Neuronal stem cell (in vitro differentiated cells): Measurements from ENCODE around the gene NLRP11.

Experiments
- DNase-seq: peaks from one replicate; pipeline ENCODE4 v3.0.0-alpha.2; 2013; ENCODE audit warnings: low spot score
- H2AFZ ChIP-seq: one replicate; pipeline ENCODE4 v1.6.1; 2013; ENCODE audit warnings: mild to moderate bottlenecking, low read length, inconsistent platforms
- H2AK5ac ChIP-seq: 2 replicates; pipeline ENCODE4 v1.6.1; 2013; ENCODE audit warnings: low read depth, mild to moderate bottlenecking, inconsistent platforms, low read length, moderate library complexity, mixed read lengths
- H2BK120ac ChIP-seq: 2 replicates; pipeline ENCODE4 v1.6.1; 2013; ENCODE audit warnings: low read depth, mild to moderate bottlenecking, inconsistent platforms, low read length, moderate library complexity, mixed read lengths
- H2BK12ac ChIP-seq: one replicate; pipeline ENCODE4 v1.6.1; 2013; ENCODE audit warnings: low read length, inconsistent platforms
- H2BK15ac ChIP-seq: 2 replicates; pipeline ENCODE4 v1.6.1; 2013; ENCODE audit warnings: mild to moderate bottlenecking, low read length, inconsistent platforms, mixed read lengths
- H2BK5ac ChIP-seq: one replicate; pipeline ENCODE4 v1.6.1; 2013; ENCODE audit warnings: inconsistent platforms, mild to moderate bottlenecking, low read length, moderate library complexity
- H3K14ac ChIP-seq: one replicate; pipeline ENCODE4 v1.6.1; 2013; ENCODE audit warnings: low read length, inconsistent platforms
- H3K18ac ChIP-seq: 2 replicates; pipeline ENCODE4 v1.6.1; 2013; ENCODE audit warnings: low read length, inconsistent platforms
- H3K23ac ChIP-seq: 2 replicates; pipeline ENCODE4 v1.6.1; 2013; ENCODE audit warnings: low read depth, mild to moderate bottlenecking, mixed read lengths, low read length, inconsistent platforms; ENCODE audit not compliant: poor library complexity
- H3K27ac ChIP-seq: replicated peaks from 3 replicates; pipeline ENCODE4 v1.5.1; 2013; ENCODE audit warnings: low read length, inconsistent platforms
- H3K27me3 ChIP-seq, 3 experiments: 2 replicates each; pipeline ENCODE4 v1.6.1; 2013; ENCODE audit warnings: low read length in 3 of 3, mild to moderate bottlenecking in 2 of 3, inconsistent platforms in 1 of 3, low read depth in 1 of 3, mixed read lengths in 1 of 3, moderate library complexity in 1 of 3; ENCODE audit not compliant: control insufficient read depth in 3 of 3, insufficient read depth in 3 of 3
- H3K36me3 ChIP-seq, 2 donors: replicated peaks in 1 of 2; 2 replicates each; pipeline ENCODE4 v1.6.1; 2013; ENCODE audit warnings: low read length in 2 of 2; ENCODE audit not compliant: control insufficient read depth in 2 of 2, insufficient read depth in 2 of 2
- H3K4ac ChIP-seq: 2 replicates; pipeline ENCODE4 v1.6.1; 2013; ENCODE audit warnings: inconsistent platforms, mild to moderate bottlenecking, low read length, moderate library complexity
- H3K4me1 ChIP-seq, 2 donors: 1 replicate in 1 of 2; 2 replicates in 1 of 2; pipeline ENCODE4 v1.6.1; 2013; ENCODE audit warnings: low read length in 2 of 2, low read depth in 1 of 2; ENCODE audit not compliant: control insufficient read depth in 2 of 2, insufficient read depth in 1 of 2
- H3K4me2 ChIP-seq: one replicate; pipeline ENCODE4 v1.6.1; 2013; ENCODE audit warnings: mild to moderate bottlenecking, low read length, inconsistent platforms; ENCODE audit not compliant: insufficient read depth, poor library complexity, severe bottlenecking
- H3K4me3 ChIP-seq, 2 donors: 2 replicates each; pipeline ENCODE4 v1.5.1; 2013; ENCODE audit warnings: low read length in 2 of 2, mild to moderate bottlenecking in 2 of 2, inconsistent platforms in 1 of 2, moderate library complexity in 1 of 2
- H3K79me1 ChIP-seq: one replicate; pipeline ENCODE4 v1.6.1; 2013; ENCODE audit warnings: low read depth, mild to moderate bottlenecking, inconsistent platforms, low read length, moderate library complexity
- H3K9ac ChIP-seq: one replicate; pipeline ENCODE4 v1.6.1; 2013; ENCODE audit warnings: mild to moderate bottlenecking, low read depth, low read length, inconsistent platforms; ENCODE audit not compliant: poor library complexity
- H3K9me3 ChIP-seq, 2 donors: replicated peaks in 1 of 2; 2 replicates each; pipeline versions ENCODE3 to v1.6.1; 2013; ENCODE audit warnings: low read length in 2 of 2, mild to moderate bottlenecking in 2 of 2, inconsistent platforms in 1 of 2, low read depth in 1 of 2, mixed read lengths in 1 of 2, moderate library complexity in 1 of 2; ENCODE audit not compliant: control insufficient read depth in 2 of 2, insufficient read depth in 1 of 2
- H4K8ac ChIP-seq: one replicate; pipeline ENCODE4 v1.6.1; 2013; ENCODE audit warnings: low read depth, mild to moderate bottlenecking, inconsistent platforms, low read length, moderate library complexity
- H4K91ac ChIP-seq: one replicate; pipeline ENCODE4 v1.6.1; 2013; ENCODE audit warnings: low read length, low read depth, mild to moderate bottlenecking, inconsistent platforms; ENCODE audit not compliant: poor library complexity
- WGBS, 2 donors: extraction: QIAGEN DNeasy Blood & Tissue Kit; methylation state at CpG; one replicate each; pipeline ENCODE4 v1.1.7; 2013; ENCODE audit warnings: missing lambda C conversion rate in 2 of 2, mixed read lengths in 1 of 2; ENCODE audit not compliant: insufficient read length in 2 of 2, insufficient replicate concordance in 1 of 2; ENCODE audit errors: extremely low coverage in 2 of 2; 5-methylcytosine and 5-hydroxymethylcytosine counted together

The NLRP11 gene

DNA sequence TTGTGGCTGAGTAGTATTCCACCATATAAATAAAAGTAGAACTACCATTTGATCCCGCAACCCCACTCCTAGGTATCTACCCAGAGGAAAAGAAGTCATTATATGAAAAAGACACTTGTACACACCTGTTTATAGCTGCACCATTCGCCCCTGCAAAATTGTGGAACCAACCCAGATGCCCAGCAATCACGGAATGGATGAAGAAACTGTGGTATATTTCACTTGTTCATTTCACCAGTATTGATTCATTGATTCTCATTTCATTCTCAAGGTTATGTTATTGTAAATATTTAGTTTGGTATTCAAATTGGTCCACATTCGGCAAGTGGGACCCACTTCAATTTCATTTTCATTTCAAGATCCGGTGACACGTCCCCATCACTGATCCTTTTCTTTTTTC lies 81.1 kb downstream of the NLRP11 start:
- no peak overlapping the region for H2BK5ac ChIP-seq
- peaks cover 0 to 27% of the 10 kb centered on the region in 2 donors for H3K9me3 ChIP-seq
- H3K18ac ChIP-seq, result no peak overlapping the region
- no peak overlapping the region for H3K4me3 ChIP-seq
- no CpG with 5 or more reads among the region's 6 CpGs for WGBS, 2 donors
- H2BK15ac ChIP-seq, result no peak overlapping the region
- H4K91ac ChIP-seq, result no peak overlapping the region
- H3K4me1 ChIP-seq, result no peaks in the 10 kb centered on the region
- no peak overlapping the region for H3K14ac ChIP-seq
- no peak overlapping the region for H3K4ac ChIP-seq
- no peak overlapping the region for H3K23ac ChIP-seq
- no peak overlapping the region for H2BK12ac ChIP-seq
- H3K36me3 ChIP-seq, result no peaks in the 10 kb centered on the region
- peaks cover 0 to 18% (median 0%) of the 10 kb centered on the region in 3 experiments for H3K27me3 ChIP-seq
- no peak overlapping the region for H4K8ac ChIP-seq
- no peak overlapping the region for H3K4me2 ChIP-seq
- H3K79me1 ChIP-seq, result no peaks in the 10 kb centered on the region
- H3K9ac ChIP-seq, result no peak overlapping the region
- no peak overlapping the region for H2AFZ ChIP-seq
- no peak for DNase-seq
- no peak overlapping the region for H2AK5ac ChIP-seq
- H3K27ac ChIP-seq, result no peak overlapping the region
- no peak overlapping the region for H2BK120ac ChIP-seq

DNA sequence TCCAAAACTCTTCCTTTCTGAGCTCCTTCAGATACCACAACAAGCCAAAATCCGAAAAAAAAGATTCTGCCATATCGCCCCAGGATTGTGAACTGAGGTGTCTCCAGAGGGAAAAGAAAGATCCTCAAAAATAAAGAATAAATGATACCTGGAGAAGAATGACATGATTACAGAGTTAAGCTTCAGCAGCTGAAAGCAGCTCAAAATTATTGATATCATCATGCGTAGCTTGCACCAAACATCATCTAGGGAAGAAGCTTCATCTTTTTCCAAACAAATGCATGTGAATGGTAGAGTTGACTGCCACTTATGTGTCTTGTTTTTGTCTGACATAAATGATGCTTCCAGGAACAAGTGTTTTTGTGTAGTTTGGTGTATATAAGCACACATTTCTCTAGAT lies 93.5 kb downstream of the NLRP11 start, which contains the start of gene NLRP9:
NLRP9 (minus strand) TSS at position 101 of the 400 bp plus-strand sequence; CDS start at position 73, 28 bp downstream.
- no CpG with 5 or more reads among the region's 3 CpGs for WGBS, 2 donors
- H3K14ac ChIP-seq, result no peak within 1 kb of the TSS
- no peak within 1 kb of the TSS for H3K23ac ChIP-seq
- no peak within 1 kb of the TSS for H2BK12ac ChIP-seq
- no peak within 1 kb of the TSS for H2BK5ac ChIP-seq
- no peak within 1 kb of the TSS for H4K91ac ChIP-seq
- no peak within 1 kb of the TSS for H3K4ac ChIP-seq
- no peaks in the 10 kb centered on the region for H3K4me1 ChIP-seq
- no peak within 1 kb of the TSS for H3K18ac ChIP-seq
- no peak within 1 kb of the TSS for H2AK5ac ChIP-seq
- H3K79me1 ChIP-seq, result no peaks in the 10 kb centered on the region
- no peak within 1 kb of the TSS for H4K8ac ChIP-seq
- H3K27ac ChIP-seq, result no peak within 1 kb of the TSS
- H2BK120ac ChIP-seq, result no peak within 1 kb of the TSS
- H3K4me3 ChIP-seq, result no peak within 1 kb of the TSS
- no peak for DNase-seq
- H3K9me3 ChIP-seq, result peaks cover 0 to 8% of the 10 kb centered on the region in 2 donors
- no peak within 1 kb of the TSS for H2AFZ ChIP-seq
- no peaks in the 10 kb centered on the region for H3K36me3 ChIP-seq
- peaks cover 0 to 3% (median 0%) of the 10 kb centered on the region in 3 experiments for H3K27me3 ChIP-seq
- H2BK15ac ChIP-seq, result no peak within 1 kb of the TSS
- no peak within 1 kb of the TSS for H3K9ac ChIP-seq
- no peak within 1 kb of the TSS for H3K4me2 ChIP-seq
